Stimulated activated CD8-positive, alpha-beta memory T cell treated with anti-CD3 and anti-CD28 coated beads, Interleukin-15, amount 100 ng/mL, for 48 hours (primary cell): ENCODE data around the gene PRPF8.
"Not testable (repeated sequence)": the region's sequence is repeated elsewhere in the genome, so short reads cannot be mapped to it uniquely, and the experiment has no call there.

Experiments used
- DNase-seq, 2 donors: peaks; one replicate each; pipeline ENCODE4 v3.0.0-alpha.2; 2020; ENCODE audit warnings: low read depth in 2 of 2

Gene PRPF8

DNA sequence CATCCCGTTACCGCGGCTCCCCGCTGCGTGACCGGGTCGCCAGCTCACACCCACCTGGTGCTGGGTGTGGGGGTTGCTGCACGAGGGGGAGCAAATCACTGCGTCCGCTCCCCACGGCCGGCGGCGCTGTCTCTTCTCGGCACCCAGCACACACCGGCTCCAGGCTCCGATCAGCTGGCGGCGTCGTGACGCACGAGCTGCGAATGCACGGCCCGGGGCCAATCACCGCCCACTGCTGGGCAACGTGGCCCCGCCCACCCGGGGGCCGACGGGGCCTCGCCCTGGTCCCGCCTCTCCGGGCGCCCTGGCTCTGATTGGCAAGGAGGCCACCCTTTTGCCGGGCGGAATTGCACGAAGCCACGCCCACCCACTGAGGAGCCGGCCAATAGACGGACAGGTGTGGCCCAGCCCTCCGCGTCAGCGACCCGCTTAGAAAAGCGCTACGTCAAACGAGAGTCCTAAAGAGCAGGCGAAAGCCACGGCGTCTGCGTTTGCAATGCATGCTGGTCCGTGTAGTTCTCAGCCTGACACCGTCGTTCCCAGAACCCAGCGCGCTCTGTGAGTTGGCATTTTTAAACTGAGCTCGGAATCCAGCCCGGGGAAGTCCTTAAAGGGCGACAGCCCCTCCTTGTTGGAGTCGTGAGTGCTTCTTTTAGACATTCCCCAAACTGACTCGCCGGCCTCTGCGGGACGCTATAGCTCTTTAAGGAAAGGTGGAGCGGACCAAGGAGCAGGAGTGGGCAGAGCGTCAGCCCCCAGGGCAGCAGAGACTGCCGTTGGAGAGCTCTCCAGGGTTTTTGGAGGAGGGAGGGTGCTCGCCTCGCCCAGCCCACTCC is 31.6 kb upstream of the PRPF8 start:
- peak; percentile 100 for DNase-seq

DNA sequence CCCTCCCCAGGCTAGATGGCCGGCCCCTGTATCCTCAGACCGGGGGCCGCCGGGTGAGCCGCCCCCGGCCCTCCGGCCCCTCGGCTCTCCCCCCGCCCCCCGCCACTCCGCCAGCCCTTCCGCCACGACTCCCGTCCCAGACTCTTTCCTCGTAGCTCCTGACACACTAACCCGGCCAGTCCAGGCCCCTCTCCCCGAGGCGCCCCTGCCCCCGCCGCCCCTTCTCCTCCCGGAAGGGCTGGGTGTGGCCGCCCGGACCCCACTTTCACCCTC is 31.1 kb upstream of the PRPF8 start:
- DNase-seq = no peak

DNA sequence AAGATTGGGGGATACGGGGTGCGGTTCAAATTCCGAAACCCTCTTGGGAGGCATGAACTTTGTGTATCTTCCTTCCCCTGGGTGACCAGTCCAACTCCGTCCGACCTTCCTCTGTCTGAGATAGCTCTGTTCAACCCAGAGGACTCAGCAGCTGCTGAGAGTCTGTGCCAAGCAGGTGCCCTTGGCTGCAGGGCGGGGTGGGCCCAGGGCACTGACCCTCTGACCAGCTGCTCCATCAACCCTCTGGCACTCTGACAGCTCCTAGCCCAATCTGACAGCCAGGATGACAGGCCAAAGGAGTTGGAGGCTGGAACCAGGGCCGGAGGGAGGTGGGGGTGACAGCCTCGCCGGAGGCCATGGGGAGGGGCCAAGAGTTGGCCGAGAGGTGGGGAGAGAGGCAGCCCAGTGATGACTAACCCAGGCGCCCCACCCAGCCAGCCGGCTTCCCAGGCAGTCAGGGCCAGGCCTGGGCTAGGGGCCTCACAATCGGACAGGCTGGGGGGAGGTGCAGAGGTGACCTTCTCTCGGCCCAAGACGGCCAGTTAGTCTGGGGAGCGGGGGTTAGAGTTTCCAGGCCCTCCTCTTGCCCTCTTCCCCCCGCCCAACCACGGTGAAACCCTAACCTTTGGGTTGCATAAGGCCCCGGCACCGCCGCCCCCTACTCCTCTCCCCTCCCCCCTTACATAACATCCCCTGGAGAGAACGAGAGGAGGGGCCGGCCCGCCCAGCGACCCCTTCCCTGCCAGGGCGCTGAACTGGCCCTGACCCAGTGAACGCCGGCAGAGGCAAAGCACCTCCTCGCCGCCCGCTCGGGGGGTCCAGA is 30.5 kb upstream of the PRPF8 start:
- DNase-seq = peak in 1 of 2 donors; percentile 40

DNA sequence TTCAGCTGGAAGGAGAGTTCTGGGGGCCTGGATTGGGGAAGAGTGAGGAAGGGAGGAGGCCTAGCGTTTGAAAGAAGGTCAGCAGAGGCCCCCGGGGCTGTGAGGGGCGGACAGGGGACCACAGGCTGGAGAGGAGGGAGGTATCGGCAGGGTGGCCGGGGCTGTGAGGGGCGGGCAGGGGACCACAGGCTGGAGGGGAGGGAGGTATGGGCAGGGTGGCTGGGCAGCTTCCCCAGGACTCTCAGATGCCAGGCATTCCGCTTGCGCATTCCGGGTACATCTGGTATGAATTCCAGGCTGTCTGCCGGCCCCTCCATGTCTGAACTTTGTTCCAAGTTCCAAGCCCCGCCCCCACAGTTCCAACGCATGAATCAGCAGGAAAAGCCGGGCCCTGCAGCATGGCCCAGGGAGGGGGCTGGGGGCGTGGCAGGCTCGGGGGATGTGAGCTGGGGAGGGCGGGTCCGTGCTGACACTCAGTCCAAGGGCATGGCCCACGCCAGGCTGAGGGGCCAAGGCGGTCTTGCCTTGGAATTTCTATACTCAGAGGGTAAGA is 29.8 kb upstream of the PRPF8 start:
- DNase-seq = no peak

DNA sequence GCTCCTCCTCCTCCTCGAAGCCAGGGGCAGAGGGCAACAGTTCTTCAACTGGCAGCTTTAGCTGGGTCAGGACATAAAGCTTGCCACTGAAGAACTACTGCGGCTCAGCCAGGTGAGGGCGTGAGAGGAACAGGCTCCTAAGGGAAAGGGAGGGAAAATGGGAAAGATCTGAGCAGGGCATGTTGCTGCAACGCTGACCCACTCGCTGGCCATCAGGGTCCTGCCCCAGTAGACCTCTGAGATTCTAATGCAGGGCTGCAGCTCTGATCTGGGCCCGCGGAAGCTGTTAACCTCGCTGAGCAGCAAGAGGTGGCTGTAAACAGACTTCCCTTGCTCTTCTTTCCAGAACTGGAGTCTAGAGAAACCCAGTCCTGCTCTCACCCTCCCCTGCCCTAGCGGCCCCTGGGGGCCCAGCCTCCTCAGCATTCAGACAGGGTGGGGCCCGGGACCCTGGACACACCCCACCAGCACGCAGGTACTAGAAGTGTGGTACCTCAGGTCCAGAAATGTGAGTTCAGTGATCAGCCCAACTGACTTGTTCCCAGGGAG is 29.3 kb upstream of the PRPF8 start:
- no peak for DNase-seq

DNA sequence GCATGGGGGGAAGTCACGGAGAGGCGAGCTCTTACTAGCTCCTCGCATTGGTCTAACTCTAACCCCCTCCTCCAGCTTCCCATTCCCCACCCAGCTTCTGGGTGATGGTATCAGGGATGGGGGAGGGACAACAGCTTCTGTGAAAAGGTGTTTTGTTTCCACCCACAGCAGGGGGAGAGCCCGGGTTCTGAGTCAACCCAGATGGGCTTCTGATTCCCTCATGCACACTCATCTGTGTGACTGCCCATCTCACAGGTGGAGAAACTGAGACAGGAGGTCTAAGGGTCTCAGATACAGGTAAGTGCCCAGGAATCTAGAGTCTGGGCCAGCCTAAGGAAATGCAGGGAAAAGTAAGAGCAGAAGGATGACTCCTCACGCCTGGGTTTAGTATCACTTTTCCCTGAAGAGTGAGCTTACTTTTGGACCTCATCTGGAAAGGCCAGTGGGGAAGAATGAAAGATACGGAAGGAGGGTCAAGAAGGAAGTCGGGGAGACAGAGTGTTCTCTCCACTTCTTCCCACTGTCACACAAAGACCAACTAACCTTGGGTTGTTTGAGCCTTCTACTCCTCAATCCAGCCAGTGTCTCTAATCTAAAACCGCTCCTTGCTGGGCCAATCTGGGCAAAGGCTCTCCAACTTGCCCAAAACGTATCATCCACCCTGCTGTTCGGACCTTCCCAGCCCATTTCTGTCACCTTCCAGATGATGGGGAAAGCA is 28.7 kb upstream of the PRPF8 start:
- DNase-seq = no peak

DNA sequence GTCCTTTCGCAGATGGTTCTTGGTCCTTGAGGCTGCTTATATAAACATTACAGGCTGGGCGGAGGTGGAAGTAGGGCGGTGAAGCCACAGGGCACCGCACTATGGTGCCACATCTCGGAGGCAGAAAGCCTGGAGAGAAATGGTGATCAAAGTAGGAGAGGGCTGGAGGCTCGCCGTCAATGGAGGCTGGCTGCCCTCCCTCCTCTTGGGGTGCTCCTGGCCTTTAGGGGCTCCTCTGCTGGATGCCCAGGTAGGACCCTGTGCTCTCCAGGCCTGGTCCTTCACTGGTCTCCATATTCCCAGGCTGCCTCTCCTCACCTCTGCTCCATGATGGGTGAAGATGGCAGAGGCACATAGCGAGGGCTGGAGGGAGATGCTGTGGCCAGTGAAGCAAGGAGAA is 27.6 kb upstream of the PRPF8 start:
- no peak for DNase-seq

DNA sequence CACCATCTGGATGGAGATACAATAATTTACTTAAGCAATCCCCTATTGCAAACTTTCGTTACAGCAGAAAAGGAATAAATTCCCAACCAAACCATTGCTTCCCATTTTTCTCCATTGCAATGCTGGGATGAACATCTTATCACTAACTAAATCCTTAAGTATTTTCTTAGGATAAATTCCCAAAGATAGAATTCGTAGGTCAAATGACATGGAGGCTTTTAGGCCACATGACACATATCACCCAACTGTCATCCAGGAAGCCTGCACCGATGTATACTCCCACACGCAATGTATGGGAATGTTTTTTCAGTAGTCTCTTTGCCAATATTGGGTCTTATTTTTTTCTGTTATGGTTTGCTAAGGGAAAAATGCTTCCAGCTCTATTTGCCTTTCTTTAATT is 27.1 kb upstream of the PRPF8 start:
- no peak for DNase-seq

DNA sequence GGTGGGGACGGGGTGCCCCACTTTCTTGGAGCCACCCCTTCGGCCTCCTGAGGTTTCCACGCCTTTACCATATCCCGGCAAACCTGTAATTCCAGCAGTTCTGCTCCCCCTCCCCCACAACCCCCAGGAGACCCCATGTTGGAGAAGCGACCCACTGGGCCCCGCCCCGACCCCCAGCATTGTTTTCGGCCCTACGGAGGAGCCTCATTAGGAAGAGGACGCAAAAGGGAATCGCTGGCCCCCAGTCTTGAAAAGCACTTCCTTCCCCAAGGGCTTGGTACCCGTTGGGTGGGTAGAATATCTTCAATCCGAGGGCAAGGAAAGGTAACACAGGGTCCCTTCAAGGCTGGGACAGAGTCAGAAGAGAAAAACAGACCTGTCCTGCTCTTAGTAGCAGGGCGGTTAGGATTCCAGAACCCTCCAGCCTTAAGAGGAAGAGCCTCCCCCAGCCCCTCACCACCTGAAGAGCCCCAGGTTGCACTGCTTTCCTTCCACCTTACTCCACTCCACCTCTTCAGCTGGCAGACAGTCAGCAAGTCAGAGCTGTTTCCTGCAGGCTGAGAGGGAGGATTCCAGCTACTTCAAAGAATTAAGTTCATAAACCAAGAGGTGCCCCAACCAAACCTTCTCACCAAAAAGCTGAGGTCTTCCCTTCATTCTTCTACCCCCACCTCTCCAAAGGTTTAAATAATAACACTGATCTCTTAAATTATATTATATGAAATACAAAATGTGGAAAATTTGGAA is 26.3 kb upstream of the PRPF8 start:
- DNase-seq = no peak

DNA sequence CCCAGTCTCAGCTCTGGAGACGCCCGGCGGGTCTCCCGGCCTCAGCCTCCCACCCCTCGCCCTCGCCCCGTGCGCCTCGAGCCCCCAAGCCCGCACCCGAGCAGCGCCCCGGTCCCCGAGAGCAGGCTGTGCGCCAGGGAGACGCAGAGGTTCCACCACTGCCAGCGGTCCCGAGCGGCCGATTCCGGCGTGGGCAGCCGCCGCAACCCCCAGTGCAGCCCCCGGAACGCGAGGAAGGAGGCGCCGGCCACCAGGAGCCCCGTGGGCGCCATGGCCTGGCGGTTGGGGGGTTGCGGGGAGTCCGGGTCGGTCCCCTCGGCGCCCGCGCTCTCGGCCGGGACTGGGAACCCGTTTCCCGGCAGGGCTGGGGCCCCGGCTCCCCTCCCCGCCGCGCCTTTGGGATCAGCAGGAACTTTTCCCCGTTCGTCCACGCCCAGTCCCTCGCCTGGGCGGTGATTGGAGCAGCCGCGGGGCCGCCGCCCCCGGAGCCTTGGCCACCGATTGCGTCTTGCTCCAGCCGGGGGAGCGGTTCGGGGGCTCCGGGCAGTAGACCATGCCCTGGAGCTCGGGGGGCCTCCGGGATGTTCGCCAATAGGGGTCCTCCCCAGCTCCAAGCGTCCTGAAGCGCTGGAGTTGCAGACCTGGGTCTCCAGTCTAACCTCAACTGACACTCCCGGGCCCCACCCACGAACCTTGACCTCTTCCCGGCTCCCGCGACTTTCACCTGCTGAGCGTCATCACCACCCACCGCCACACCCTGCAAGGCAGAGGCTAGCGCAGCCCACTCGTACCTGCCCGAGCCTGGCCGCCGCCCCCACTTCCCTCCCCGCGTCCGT is 25.5 kb upstream of the PRPF8 start, which contains the start of gene TLCD2:
Gene TLCD2, minus strand, starts transcription at position 407 of the 836 bp plus-strand sequence. Its CDS starts 135 bp downstream, at position 272.
- DNase-seq = no peak

DNA sequence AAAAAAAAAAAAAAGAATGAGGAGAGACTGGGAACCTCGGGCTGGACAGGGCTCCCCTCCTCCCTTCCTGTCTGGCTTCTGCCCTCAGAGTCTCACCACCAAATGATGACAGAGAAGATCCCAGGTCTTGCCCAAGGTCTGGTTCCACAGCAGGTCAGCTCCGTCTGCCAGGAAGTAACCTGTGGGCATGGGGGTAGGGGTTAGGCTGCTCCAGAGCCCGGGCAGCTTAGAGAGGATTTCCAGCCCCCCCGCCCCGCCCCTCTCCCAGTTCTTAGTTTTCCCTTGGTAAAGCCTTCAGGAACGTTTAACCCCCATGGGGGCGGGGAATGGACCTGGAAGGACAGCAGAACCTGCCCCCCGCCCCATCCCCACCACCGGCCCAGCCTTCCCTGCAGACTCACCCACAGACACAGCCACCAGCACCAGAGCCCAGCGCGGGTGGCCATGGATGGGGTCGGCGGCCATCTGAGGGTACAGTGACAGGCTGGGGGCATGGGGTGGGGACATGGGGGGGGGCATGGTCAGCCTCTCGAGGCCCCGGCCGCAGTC is 24.8 kb upstream of the PRPF8 start:
- DNase-seq = no peak

DNA sequence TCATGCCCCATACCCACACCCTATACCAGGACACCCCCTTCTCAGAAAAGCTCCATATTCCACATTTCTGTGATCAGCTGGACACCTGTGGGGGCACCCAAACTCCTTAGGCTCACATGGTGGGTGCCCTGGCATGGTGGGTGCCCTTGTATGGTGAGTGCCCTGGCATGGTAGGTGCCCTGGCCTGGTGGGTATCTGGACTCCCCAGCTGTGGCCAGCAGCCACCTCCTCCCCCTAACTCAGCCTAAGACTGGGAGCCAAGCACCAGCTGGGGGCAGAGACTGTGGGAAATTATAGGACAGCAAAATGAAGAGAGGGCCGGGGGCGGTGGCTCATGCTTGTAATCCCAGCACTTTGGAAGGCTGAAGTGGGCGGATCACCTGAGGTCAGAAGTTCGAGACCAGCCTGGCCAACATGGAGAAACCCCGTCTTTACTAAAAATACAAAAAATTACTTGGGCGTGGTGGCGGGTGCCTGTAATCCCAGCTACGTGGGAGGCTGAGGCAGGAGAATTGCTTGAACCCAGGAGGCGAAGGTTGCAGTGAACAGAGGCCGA is 24.2 kb upstream of the PRPF8 start:
- not testable (repeated sequence) for DNase-seq

DNA sequence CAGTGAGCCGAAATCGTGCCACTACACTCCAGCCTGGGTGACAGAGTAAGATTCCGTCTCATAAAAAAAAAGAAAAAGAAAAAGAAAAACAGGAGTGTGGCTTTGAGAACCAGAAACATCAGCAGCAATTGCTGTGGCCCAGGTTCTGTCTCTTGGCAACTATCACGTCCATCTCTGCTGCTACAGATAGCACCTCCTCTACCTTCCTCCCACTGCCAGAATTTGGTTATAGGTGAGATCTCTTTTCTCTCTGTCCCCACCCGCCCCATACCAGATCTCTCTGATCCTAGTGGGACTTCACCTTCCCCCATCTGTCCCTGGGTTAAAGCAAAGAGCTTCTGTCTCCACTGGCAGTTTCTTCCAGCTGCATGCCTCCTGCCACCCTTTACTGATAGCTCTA is 22.4 kb upstream of the PRPF8 start:
- DNase-seq = no peak

DNA sequence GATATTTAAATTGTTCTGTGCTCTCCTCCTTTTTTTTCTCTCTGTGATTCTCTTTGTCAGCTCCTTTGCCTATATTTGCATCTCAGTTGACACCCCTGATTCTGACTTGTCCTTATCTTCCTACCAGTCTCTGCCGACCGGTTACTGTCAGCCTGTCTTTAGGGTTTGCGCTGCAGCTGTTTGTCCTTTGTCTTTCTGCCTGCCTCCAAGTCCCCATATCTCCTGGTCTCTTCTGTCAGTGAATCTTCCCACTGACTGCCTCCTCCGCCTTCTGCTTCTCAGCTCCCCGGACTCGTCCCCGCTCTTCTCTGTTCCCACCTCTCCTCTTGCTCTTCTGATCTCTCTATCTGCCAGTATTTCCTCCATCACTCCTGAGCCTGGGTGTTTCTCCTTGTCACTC is 20.3 kb upstream of the PRPF8 start:
- DNase-seq = no peak

DNA sequence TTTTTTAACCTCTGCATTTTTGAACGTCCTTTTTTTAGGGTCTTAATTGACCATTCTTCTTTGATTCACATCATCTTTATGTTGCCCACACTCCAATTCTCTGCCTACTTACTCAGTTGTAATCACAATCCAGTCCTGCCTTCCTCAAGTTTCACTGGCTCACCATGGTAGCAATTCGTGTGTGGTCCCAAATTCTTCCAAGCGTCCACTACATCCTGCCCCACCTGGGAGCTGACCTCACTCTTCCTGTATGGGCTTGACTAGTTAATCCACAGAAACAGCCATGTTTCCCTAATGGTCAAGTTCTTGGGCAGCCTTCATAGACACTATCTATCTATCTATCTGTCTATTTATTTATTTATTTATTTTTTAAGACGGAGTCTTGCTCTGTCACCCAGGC is 18.4 kb upstream of the PRPF8 start:
- DNase-seq = no peak

DNA sequence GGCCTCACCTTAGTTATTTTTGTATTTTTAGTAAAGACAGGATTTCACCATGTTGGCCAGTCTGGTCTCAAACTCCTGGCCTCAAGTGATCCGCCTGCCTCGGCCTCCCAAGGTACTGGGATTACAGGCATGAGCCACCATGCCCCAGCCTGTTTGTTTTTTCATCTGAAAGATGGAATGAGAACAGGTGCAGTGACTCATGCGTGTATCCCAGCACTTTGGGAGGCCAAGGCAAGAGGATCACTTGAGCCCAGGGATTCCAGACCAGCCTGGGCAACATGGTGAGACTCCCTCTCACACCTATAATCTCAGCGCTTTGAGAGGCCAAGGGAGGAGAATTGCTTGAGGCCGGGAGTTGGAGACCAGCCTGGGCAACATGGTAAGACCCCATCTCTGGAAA is 15.2 kb upstream of the PRPF8 start:
- not testable (repeated sequence) for DNase-seq

DNA sequence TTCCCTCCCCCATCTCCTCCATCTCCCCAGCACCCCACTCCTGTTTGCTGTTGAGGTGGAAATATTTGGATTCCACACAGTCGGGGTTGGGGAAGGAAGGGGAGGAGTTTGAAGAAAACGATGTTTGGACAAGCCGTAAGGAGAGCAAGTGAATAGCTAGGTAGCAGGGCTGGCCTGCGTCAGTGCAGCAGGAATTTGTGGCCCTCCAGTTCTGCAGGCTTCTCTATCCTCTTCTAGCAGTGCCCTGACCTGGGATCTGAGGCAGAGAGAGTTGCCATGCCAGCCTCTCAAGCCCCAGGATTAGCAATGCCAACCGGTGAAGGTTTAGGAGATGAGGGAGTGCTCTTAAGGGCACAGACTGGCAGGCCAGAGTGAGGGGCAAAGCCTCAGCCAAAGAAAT is 13.0 kb upstream of the PRPF8 start:
- no peak for DNase-seq

DNA sequence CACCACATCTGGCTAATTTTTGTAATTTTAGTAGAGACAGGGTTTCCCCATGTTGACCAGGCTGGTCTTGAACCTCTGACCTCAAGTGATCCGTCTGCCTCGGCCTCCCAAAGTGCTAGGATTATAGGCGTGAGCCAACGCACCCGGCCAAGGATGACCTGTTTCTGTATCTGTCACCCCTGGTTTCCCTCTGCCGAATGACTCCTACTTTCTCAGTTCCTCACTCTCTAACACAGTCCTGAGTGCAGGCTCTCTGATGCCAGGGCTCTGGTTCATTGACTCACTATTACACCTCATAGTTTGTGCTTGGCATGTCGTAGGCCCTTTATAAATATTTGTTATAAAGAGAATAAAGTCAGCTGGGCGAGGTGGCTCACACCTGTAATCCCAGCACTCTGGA is 10.7 kb upstream of the PRPF8 start:
- DNase-seq = no peak

DNA sequence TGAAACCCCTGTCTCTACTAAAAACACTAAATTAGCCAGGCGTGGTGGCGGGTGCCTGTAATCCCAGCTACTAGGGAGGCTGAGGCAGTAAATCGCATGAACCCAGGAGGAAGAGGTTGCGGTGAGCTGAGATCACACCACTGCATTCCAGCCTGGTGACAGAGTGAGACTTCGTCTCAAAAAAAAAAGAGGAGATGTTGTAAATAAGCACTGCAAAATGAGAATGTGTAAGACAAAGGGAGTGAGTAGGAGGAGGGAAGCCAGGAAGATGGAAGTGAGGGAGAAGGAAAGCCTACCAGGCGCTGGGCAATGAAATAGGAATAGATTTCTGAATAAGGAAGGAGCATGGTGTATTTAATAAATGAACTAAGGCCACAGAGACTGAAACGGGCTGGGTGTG is 8.7 kb upstream of the PRPF8 start:
- DNase-seq = no peak
